PC-9 (cell line): ENCODE measurements around the gene TMEM163.
"Not testable (repeated sequence)": the region's sequence is repeated elsewhere in the genome, so short reads cannot be mapped to it uniquely, and the experiment has no call there.

ENCODE experiments used
- EZH2 ChIP-seq: fragments of 200-600 bp; sonication (generic); IDR thresholded peaks from 2 replicates; pipeline ENCODE4 v1.8.0; 2017; ENCODE audit warnings: antibody characterized with exemption, low read depth
- TF ChIP-seq, protein P1 (sequence below): fragments of 200-600 bp; sonication (generic); conservative IDR thresholded peaks from 2 replicates; pipeline ENCODE4 v1.6.1; 2017; ENCODE audit warnings: mixed run types, antibody characterized with exemption, mild to moderate bottlenecking, moderate library complexity

DNA sequence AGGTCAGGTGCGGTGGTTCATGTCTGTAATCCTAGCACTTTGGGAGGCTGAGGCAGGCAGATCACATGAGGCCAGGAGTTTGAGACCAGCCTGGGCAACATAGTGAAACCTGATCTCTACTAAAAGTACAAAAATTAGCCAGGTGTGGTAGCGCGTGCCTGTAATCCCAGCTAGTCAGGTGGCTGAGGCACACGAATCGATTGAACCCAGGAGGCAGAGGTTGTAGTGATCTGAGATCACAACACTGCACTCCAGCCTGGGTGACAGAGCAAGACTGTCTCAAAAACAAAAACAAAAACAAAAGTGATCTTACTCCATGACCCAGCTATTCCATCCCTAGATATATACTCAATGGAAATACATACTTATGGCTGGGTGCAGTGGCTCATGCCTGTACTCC is 153.8 kb downstream of the TMEM163 start:
- TF ChIP-seq, protein P1, sequence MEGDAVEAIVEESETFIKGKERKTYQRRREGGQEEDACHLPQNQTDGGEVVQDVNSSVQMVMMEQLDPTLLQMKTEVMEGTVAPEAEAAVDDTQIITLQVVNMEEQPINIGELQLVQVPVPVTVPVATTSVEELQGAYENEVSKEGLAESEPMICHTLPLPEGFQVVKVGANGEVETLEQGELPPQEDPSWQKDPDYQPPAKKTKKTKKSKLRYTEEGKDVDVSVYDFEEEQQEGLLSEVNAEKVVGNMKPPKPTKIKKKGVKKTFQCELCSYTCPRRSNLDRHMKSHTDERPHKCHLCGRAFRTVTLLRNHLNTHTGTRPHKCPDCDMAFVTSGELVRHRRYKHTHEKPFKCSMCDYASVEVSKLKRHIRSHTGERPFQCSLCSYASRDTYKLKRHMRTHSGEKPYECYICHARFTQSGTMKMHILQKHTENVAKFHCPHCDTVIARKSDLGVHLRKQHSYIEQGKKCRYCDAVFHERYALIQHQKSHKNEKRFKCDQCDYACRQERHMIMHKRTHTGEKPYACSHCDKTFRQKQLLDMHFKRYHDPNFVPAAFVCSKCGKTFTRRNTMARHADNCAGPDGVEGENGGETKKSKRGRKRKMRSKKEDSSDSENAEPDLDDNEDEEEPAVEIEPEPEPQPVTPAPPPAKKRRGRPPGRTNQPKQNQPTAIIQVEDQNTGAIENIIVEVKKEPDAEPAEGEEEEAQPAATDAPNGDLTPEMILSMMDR: not testable (repeated sequence)
- TF ChIP-seq EZH2: not testable (repeated sequence)
